ENCODE results near the gene MTRFR.
A peak's percentile ranks its signal among the peaks of the same experiment; 100 is the strongest.

The MTRFR gene

GRCh38 chr12:123271001-123271668 is 37.9 kb downstream of the MTRFR start:
- DNase-seq = peak; percentile 56

GRCh38 chr12:123273166-123273565 is 39.9 kb downstream of the MTRFR start:
- DNase-seq = no peak

- no peak for DNase-seq
Measured at GRCh38 chr12:123278101-123278627, 44.9 kb downstream of the MTRFR start.

GRCh38 chr12:123280971-123281370 is 47.7 kb downstream of the MTRFR start:
- DNase-seq = no peak

- no peak for DNase-seq
Measured at GRCh38 chr12:123282111-123282510, 48.9 kb downstream of the MTRFR start.

GRCh38 chr12:123283461-123283860 is 50.2 kb downstream of the MTRFR start:
- DNase-seq = no peak

- no peak for DNase-seq
Measured at GRCh38 chr12:123284669-123285068, 51.4 kb downstream of the MTRFR start.

- DNase-seq = no peak
Measured at GRCh38 chr12:123286652-123287373, 53.6 kb downstream of the MTRFR start.

- no peak for DNase-seq
Measured at GRCh38 chr12:123288751-123289346, 55.6 kb downstream of the MTRFR start.

- no peak for DNase-seq
Measured at GRCh38 chr12:123289911-123290310, 56.7 kb downstream of the MTRFR start.

- DNase-seq = no peak
Measured at GRCh38 chr12:123293178-123293760, 60.0 kb downstream of the MTRFR start.

GRCh38 chr12:123305136-123305535 is 71.9 kb downstream of the MTRFR start:
- DNase-seq = no peak

- no peak for DNase-seq
Measured at GRCh38 chr12:123306200-123306599, 73.0 kb downstream of the MTRFR start.
